Activated CD4-positive, alpha-beta memory T cell treated with anti-CD3 and anti-CD28 coated beads for 36 hours (primary cell): ENCODE measurements around the gene CHI3L1. TPM values are rescaled to one million over a fixed set of nuclear protein-coding genes. Genes with fewer than 3 reads are reported as not detected.

ENCODE experiments used
- CTCF ChIA-PET: fragments of 350-600 bp; sonication (Branson Sonifier 250); formaldehyde crosslinking; loops from one replicate; lab custom pipeline; 2021; ENCODE audit warnings: antibody characterized with exemption, inconsistent platforms; lab: Charles Lee
- POLR2A ChIA-PET: fragments of 350-600 bp; sonication (Branson Sonifier 250); formaldehyde crosslinking; loops from one replicate; lab custom pipeline; 2021; ENCODE audit warnings: antibody characterized with exemption; lab: Charles Lee
- DNase-seq: peaks from one replicate; pipeline ENCODE4 v3.0.0-alpha.2; 2020
- H3K27ac Mint-ChIP-seq: one replicate; pipeline ENCODE4 v1.8.0; 2021; ENCODE audit warnings: mixed read lengths
- H3K27me3 Mint-ChIP-seq: one replicate; pipeline ENCODE4 v1.8.0; 2021; ENCODE audit warnings: mixed read lengths
- H3K36me3 Mint-ChIP-seq: one replicate; pipeline ENCODE4 v1.8.0; 2021; ENCODE audit warnings: mixed read lengths
- H3K4me1 Mint-ChIP-seq: one replicate; pipeline ENCODE4 v1.8.0; 2021; ENCODE audit warnings: low read depth, mixed read lengths
- H3K4me3 Mint-ChIP-seq: one replicate; pipeline ENCODE4 v1.8.0; 2021; ENCODE audit warnings: mild to moderate bottlenecking, mixed read lengths
- H3K9me3 Mint-ChIP-seq: one replicate; pipeline ENCODE4 v1.8.0; 2021; ENCODE audit warnings: mixed read lengths
- intact Hi-C: fragments of 100-400 bp; cut with micrococcal nuclease; formaldehyde crosslinking; loops from one replicate; pipeline ENCODE4 v1.15.1; 2023
- total RNA-seq, 2 experiments: library from RNA; stranded (reverse); gene quantifications; one replicate each; pipeline ENCODE4 v1.2.3, GENCODE V29; 2021

The CHI3L1 gene
- total RNA-seq, 2 experiments from 2014 or later, result not detected

- peaks cover 5% of the 10 kb centered on the region for H3K4me1 Mint-ChIP-seq
- no peak overlapping the region for H3K27ac Mint-ChIP-seq
- H3K9me3 Mint-ChIP-seq, result no peaks in the 10 kb centered on the region
- DNase-seq, result peak; percentile 21
- H3K27me3 Mint-ChIP-seq, result peaks cover 4% of the 10 kb centered on the region
- CTCF ChIA-PET, result no interaction called here
- intact Hi-C loops, result no loop called here
- no peak overlapping the region for H3K4me3 Mint-ChIP-seq
- POLR2A ChIA-PET, result no interaction called here
- H3K36me3 Mint-ChIP-seq, result no peaks in the 10 kb centered on the region
Measured at GRCh38 chr1:203135636-203136305, 50.7 kb downstream of the CHI3L1 start.

- Mint-ChIP-seq H3K36me3 (no peaks in the 10 kb centered on the region), H3K4me1 (peaks cover 5% of the 10 kb centered on the region), H3K27ac (no peak overlapping the region), H3K27me3 (peaks cover 7% of the 10 kb centered on the region), H3K4me3 (no peak overlapping the region), H3K9me3 (no peaks in the 10 kb centered on the region)
- ChIA-PET CTCF (interaction anchor here (1.2 to 2.4 kb wide), 2 partner anchors 14 to 38 kb away, joined by 3 to 9 read pairs; no protein-coding TSS in a partner anchor), POLR2A (no interaction called here)
- DNase-seq, result no peak
- intact Hi-C loops, result no loop called here
Measured at GRCh38 chr1:203133970-203134725, 52.4 kb downstream of the CHI3L1 start.

GRCh38 chr1:203131548-203132200 lies 54.8 kb downstream of the CHI3L1 start:
- Mint-ChIP-seq H3K4me3 (no peak overlapping the region), H3K27ac (no peak overlapping the region), H3K9me3 (no peaks in the 10 kb centered on the region), H3K27me3 (peaks cover 23% of the 10 kb centered on the region), H3K36me3 (no peaks in the 10 kb centered on the region), H3K4me1 (peaks cover 15% of the 10 kb centered on the region)
- intact Hi-C loops, result no loop called here
- ChIA-PET POLR2A (no interaction called here), CTCF (interaction anchor here (2.4 kb wide), 1 partner anchor 41 kb away, joined by 9 read pairs; no protein-coding TSS in a partner anchor)
- DNase-seq, result no peak

GRCh38 chr1:203130358-203130985 lies 56.0 kb downstream of the CHI3L1 start:
- Mint-ChIP-seq H3K4me3 (no peak overlapping the region), H3K27ac (no peak overlapping the region), H3K4me1 (peaks cover 11% of the 10 kb centered on the region), H3K27me3 (peaks cover 32% of the 10 kb centered on the region), H3K9me3 (no peaks in the 10 kb centered on the region), H3K36me3 (no peaks in the 10 kb centered on the region)
- intact Hi-C loops, result no loop called here
- POLR2A ChIA-PET, result no interaction called here
- CTCF ChIA-PET, result interaction anchor here (1.6 kb wide), 1 partner anchor 42 kb away, joined by 6 read pairs; no protein-coding TSS in a partner anchor
- no peak for DNase-seq

- intact Hi-C loops, result no loop called here
- no peaks in the 10 kb centered on the region for H3K36me3 Mint-ChIP-seq
- CTCF ChIA-PET, result interaction anchor here (1.6 kb wide), 1 partner anchor 43 kb away, joined by 6 read pairs; no protein-coding TSS in a partner anchor
Measured at GRCh38 chr1:203129501-203130231, 56.8 kb downstream of the CHI3L1 start.

More at GRCh38 chr1:203129501-203130231, 56.8 kb downstream of the CHI3L1 start:
- Mint-ChIP-seq H3K27ac (no peak overlapping the region), H3K4me1 (peaks cover 11% of the 10 kb centered on the region), H3K27me3 (peaks cover 38% of the 10 kb centered on the region), H3K4me3 (no peak overlapping the region), H3K9me3 (no peaks in the 10 kb centered on the region)
- POLR2A ChIA-PET, result no interaction called here
- peak; percentile 3 for DNase-seq

Other genes starting within 250 kb of the CHI3L1 start
- 10 to 100 TPM; 75.2 to 76.6 TPM for gene ADIPOR1, start 228.4 kb downstream of the CHI3L1 start, total RNA-seq
- 10 to 100 TPM; 15.4 to 17.7 TPM for gene CYB5R1, start 219.4 kb downstream of the CHI3L1 start, total RNA-seq
- gene TMEM183A, start 179.3 kb downstream of the CHI3L1 start, total RNA-seq, result 10 to 100 TPM; 68.1 to 76.5 TPM
- 10 to 100 TPM; 16.7 to 21.4 TPM for gene PPFIA4, start 160.2 kb downstream of the CHI3L1 start, total RNA-seq
- not detected for gene MYOG, start 100.7 kb downstream of the CHI3L1 start, total RNA-seq
- not detected for gene ADORA1, start 59.0 kb downstream of the CHI3L1 start, total RNA-seq
- not detected for gene MYBPH, start 10.9 kb downstream of the CHI3L1 start, total RNA-seq
- gene CHIT1, start 43.0 kb upstream of the CHI3L1 start, total RNA-seq, result under 1 TPM; 0.19 to 0.53 TPM
- gene BTG2, start 118.8 kb upstream of the CHI3L1 start, total RNA-seq, result 100 to 1,000 TPM; 150 TPM
- gene FMOD, start 164.4 kb upstream of the CHI3L1 start, total RNA-seq, result 1 to 10 TPM in 1 of 2 experiments, under 1 TPM in 1; 0.95 to 1.9 TPM